Endodermal cell (in vitro differentiated cells): ENCODE data around the gene ZNF423. TPM values are rescaled to one million over a fixed set of nuclear protein-coding genes. Genes with fewer than 3 reads are reported as not detected.

Experiments
- DNase-seq: peaks from one replicate; pipeline ENCODE4 v3.0.0-alpha.2; 2017
- H3K27ac ChIP-seq: 2 replicates; pipeline ENCODE4 v1.5.1; 2013; ENCODE audit warnings: mild to moderate bottlenecking, low read depth, low read length, moderate library complexity
- H3K27me3 ChIP-seq: 2 replicates; pipeline ENCODE4 v1.6.1; 2013; ENCODE audit warnings: mild to moderate bottlenecking, low read length, moderate library complexity; ENCODE audit not compliant: insufficient read depth, control insufficient read depth, poor library complexity, severe bottlenecking
- H3K36me3 ChIP-seq: 2 replicates; pipeline ENCODE4 v1.7.0; 2013; ENCODE audit warnings: mild to moderate bottlenecking, low read length, moderate library complexity; ENCODE audit not compliant: control insufficient read depth, insufficient read depth
- H3K4me1 ChIP-seq: one replicate; pipeline ENCODE4 v1.7.0; 2013; ENCODE audit warnings: low read length; ENCODE audit not compliant: control insufficient read depth, insufficient read depth
- H3K4me3 ChIP-seq: 2 replicates; pipeline ENCODE4 v1.5.1; 2013; ENCODE audit warnings: mild to moderate bottlenecking, low read length, moderate library complexity
- H3K9ac ChIP-seq: 2 replicates; pipeline ENCODE4 v1.6.1; 2013; ENCODE audit warnings: mild to moderate bottlenecking, low read length, moderate library complexity; ENCODE audit not compliant: poor library complexity, severe bottlenecking; ENCODE audit errors: extremely low read depth
- H3K9me3 ChIP-seq: 2 replicates; pipeline ENCODE4 v1.6.1; 2013; ENCODE audit warnings: mild to moderate bottlenecking, low read length, moderate library complexity; ENCODE audit not compliant: control insufficient read depth
- H3K27ac Mint-ChIP-seq: 2 replicates; pipeline ENCODE4 v1.8.0; 2020; ENCODE audit warnings: mixed read lengths
- H3K27me3 Mint-ChIP-seq: 2 replicates; pipeline ENCODE4 v1.8.0; 2021; ENCODE audit warnings: mild to moderate bottlenecking, mixed read lengths; ENCODE audit not compliant: insufficient read depth
- H3K36me3 Mint-ChIP-seq: 2 replicates; pipeline ENCODE4 v1.8.0; 2020; ENCODE audit warnings: low read depth, mixed read lengths
- H3K4me1 Mint-ChIP-seq: 2 replicates; pipeline ENCODE4 v1.8.0; 2020; ENCODE audit warnings: mixed read lengths
- H3K4me3 Mint-ChIP-seq: 2 replicates; pipeline ENCODE4 v1.8.0; 2020; ENCODE audit warnings: mild to moderate bottlenecking, moderate library complexity, mixed read lengths
- H3K9me3 Mint-ChIP-seq: 2 replicates; pipeline ENCODE4 v1.8.0; 2020; ENCODE audit warnings: mild to moderate bottlenecking, mixed read lengths
- CTCF ChIP-seq: fragments of 200-600 bp; sonication (generic); conservative IDR thresholded peaks from 2 replicates; pipeline ENCODE4 v1.5.0; 2021; ENCODE audit warnings: antibody characterized with exemption, mild to moderate bottlenecking
- WGBS, 2 experiments: methylation state at CpG; one replicate each; pipeline versions ENCODE4 v1.1.5 to v1.1.7; 2013; ENCODE audit warnings: missing lambda C conversion rate in 2 of 2, mixed read lengths in 1 of 2; ENCODE audit not compliant: insufficient coverage in 1 of 2, insufficient read length in 1 of 2; 5-methylcytosine and 5-hydroxymethylcytosine counted together
- total RNA-seq, 2 donors: library from RNA; stranded (reverse); fragmentation: NEBNext Ultra II Directional in 1 of 2; extraction: Animal tissue kit (Norgen Biotek cat#: 25700) in 1 of 2; gene quantifications; 2 replicates in 1 of 2; 3 replicates in 1 of 2; pipeline ENCODE4 v1.2.1, GENCODE V29; 2021

ZNF423 gene
- total RNA-seq, 2 donors from 2014 or later = 30.3 to 41.9 TPM

- H3K36me3 Mint-ChIP-seq = peaks cover 2% of the 10 kb centered on the region
- peaks cover 22% of the 10 kb centered on the region for H3K4me1 Mint-ChIP-seq
- 90 to 95% methylated on average over 2 to 7 of the region's 7 CpGs for WGBS, 2 experiments
These were observed 95.1 kb downstream of the ZNF423 start for GRCh38 chr16:49760815-49761214.

GRCh38 chr16:49757559-49758069 is 98.3 kb downstream of the ZNF423 start:
- Mint-ChIP-seq H3K4me1 (peaks cover 42% of the 10 kb centered on the region), H3K27me3 (no peaks in the 10 kb centered on the region), H3K27ac (peak overlapping the region; percentile 80), H3K4me3 (no peak overlapping the region), H3K36me3 (no peaks in the 10 kb centered on the region), H3K9me3 (no peaks in the 10 kb centered on the region)
- Histone ChIP-seq H3K27ac (no peak overlapping the region), H3K9me3 (no peaks in the 10 kb centered on the region), H3K36me3 (no peaks in the 10 kb centered on the region), H3K27me3 (no peaks in the 10 kb centered on the region), H3K4me3 (no peak overlapping the region), H3K4me1 (peaks cover 25% of the 10 kb centered on the region), H3K9ac (no peak overlapping the region)
- WGBS, 2 experiments = 72 to 73% methylated on average over 4 to 8 of the region's 9 CpGs
- peak; percentile 80 for DNase-seq
- no peak for TF ChIP-seq CTCF

More at GRCh38 chr16:49760815-49761214, 95.1 kb downstream of the ZNF423 start:
- DNase-seq = no peak
- Histone ChIP-seq H3K4me1 (peaks cover 15% of the 10 kb centered on the region), H3K4me3 (no peak overlapping the region), H3K9me3 (no peaks in the 10 kb centered on the region), H3K36me3 (no peaks in the 10 kb centered on the region), H3K9ac (no peak overlapping the region), H3K27ac (no peak overlapping the region), H3K27me3 (no peaks in the 10 kb centered on the region)
- Mint-ChIP-seq H3K27me3 (no peaks in the 10 kb centered on the region), H3K9me3 (no peaks in the 10 kb centered on the region), H3K27ac (no peak overlapping the region), H3K4me3 (no peak overlapping the region)
- no peak for TF ChIP-seq CTCF

GRCh38 chr16:49756775-49757558 is 98.9 kb downstream of the ZNF423 start:
- Histone ChIP-seq H3K36me3 (no peaks in the 10 kb centered on the region), H3K9ac (no peak overlapping the region), H3K4me3 (no peak overlapping the region), H3K27me3 (no peaks in the 10 kb centered on the region), H3K9me3 (no peaks in the 10 kb centered on the region), H3K27ac (no peak overlapping the region), H3K4me1 (peaks cover 25% of the 10 kb centered on the region)
- Mint-ChIP-seq H3K27ac (peak overlapping the region; percentile 80), H3K4me3 (no peak overlapping the region), H3K4me1 (peaks cover 42% of the 10 kb centered on the region), H3K36me3 (no peaks in the 10 kb centered on the region), H3K27me3 (no peaks in the 10 kb centered on the region), H3K9me3 (no peaks in the 10 kb centered on the region)
- WGBS, 2 experiments = 92 to 94% methylated on average over 4 to 10 of the region's 10 CpGs
- DNase-seq = no peak
- TF ChIP-seq CTCF = no peak
